RWPE1 (cell line): ENCODE results near the gene SLC25A22.

ENCODE experiments used
- CTCF ChIA-PET: fragments of 350-600 bp; sonication (Branson Sonifier 250); formaldehyde crosslinking; extraction: SDS; loops from one replicate; lab custom pipeline; 2021; lab: Yijun Ruan, JAX
- POLR2A ChIA-PET: fragments of 400-600 bp; formaldehyde crosslinking; extraction: SDS; loops from one replicate; lab custom pipeline; 2020; ENCODE audit warnings: antibody characterized with exemption; ENCODE audit not compliant: low non-redundant PET; lab: Yijun Ruan, JAX
- DNase-seq: peaks from one replicate; pipeline ENCODE4 v3.0.0; 2012; ENCODE audit warnings: low spot score
- H3K27ac ChIP-seq: fragments of 450-650 bp; 2 replicates; pipeline ENCODE4 v1.5.1; 2017
- TF ChIP-seq, protein P1 (sequence below): fragments of 450-650 bp; conservative IDR thresholded peaks from 2 replicates; pipeline ENCODE4 v1.5.1; 2017; ENCODE audit warnings: low read depth, mild to moderate bottlenecking

Gene SLC25A22

GRCh38 chr11:827897-828192 lies 29.8 kb upstream of the SLC25A22 start, which contains the start of gene CRACR2B:
Gene CRACR2B (plus strand): TSS chr11:827919. CDS start chr11:828608, 689 bp downstream.
- no peak within 1 kb of the TSS for H3K27ac ChIP-seq
- no peak for DNase-seq
- CTCF ChIA-PET = no interaction called here
- POLR2A ChIA-PET = no interaction called here
- TF ChIP-seq, protein P1, sequence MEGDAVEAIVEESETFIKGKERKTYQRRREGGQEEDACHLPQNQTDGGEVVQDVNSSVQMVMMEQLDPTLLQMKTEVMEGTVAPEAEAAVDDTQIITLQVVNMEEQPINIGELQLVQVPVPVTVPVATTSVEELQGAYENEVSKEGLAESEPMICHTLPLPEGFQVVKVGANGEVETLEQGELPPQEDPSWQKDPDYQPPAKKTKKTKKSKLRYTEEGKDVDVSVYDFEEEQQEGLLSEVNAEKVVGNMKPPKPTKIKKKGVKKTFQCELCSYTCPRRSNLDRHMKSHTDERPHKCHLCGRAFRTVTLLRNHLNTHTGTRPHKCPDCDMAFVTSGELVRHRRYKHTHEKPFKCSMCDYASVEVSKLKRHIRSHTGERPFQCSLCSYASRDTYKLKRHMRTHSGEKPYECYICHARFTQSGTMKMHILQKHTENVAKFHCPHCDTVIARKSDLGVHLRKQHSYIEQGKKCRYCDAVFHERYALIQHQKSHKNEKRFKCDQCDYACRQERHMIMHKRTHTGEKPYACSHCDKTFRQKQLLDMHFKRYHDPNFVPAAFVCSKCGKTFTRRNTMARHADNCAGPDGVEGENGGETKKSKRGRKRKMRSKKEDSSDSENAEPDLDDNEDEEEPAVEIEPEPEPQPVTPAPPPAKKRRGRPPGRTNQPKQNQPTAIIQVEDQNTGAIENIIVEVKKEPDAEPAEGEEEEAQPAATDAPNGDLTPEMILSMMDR = no peak

- TF ChIP-seq, protein P1 = no peak
- POLR2A ChIA-PET = no interaction called here
- CTCF ChIA-PET = no interaction called here
- DNase-seq = no peak
- no peak overlapping the region for H3K27ac ChIP-seq
Measured at GRCh38 chr11:827146-827896, 29.2 kb upstream of the SLC25A22 start.

- CTCF ChIA-PET = no interaction called here
- TF ChIP-seq, protein P1 = no peak
- POLR2A ChIA-PET = no interaction called here
- no peak overlapping the region for H3K27ac ChIP-seq
- no peak for DNase-seq
Measured at GRCh38 chr11:826836-827145, 28.7 kb upstream of the SLC25A22 start.

DNA sequence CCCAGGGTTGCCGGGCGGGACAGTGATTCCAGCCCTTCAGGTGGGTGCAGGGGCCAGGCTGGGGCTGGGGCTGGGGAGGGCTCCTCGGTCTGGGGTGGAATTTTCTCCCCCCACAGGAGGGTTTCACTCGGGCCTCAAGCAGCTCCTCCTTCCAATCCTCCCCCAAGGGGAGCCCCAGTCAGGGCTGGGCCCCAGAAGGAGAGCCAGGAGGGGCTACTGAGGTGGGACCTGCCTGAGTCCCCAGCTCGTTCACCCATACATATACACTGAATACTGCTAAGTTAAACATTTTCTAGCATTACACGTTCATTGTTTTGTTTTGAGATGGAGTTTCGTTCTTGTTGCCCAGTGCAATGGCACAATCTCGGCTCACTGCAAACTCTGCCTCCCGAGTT lies 28.1 kb upstream of the SLC25A22 start:
- ChIA-PET CTCF (no interaction called here), POLR2A (no interaction called here)
- TF ChIP-seq, protein P1 = no peak
- DNase-seq = no peak
- H3K27ac ChIP-seq = no peak overlapping the region

- no peak overlapping the region; the same call in 1 of the 2 replicates for H3K27ac ChIP-seq
- POLR2A ChIA-PET = no interaction called here
- TF ChIP-seq, protein P1 = no peak
- CTCF ChIA-PET = no interaction called here
- no peak for DNase-seq
Measured at GRCh38 chr11:825366-826226, 27.5 kb upstream of the SLC25A22 start.

- CTCF ChIA-PET = no interaction called here
- POLR2A ChIA-PET = no interaction called here
- no peak for DNase-seq
- H3K27ac ChIP-seq = no peak overlapping the region; the same call in 1 of the 2 replicates
- TF ChIP-seq, protein P1 = no peak
Measured at GRCh38 chr11:824942-825341, 26.9 kb upstream of the SLC25A22 start.
